SIG-M5 treated with dmso at 0.1 percent for 504 hours (cell line): ENCODE results near the gene TSPAN32.
"Not testable (repeated sequence)": the region's sequence is repeated elsewhere in the genome, so short reads cannot be mapped to it uniquely, and the experiment has no call there.

Source experiments
- DNase-seq: peaks from one replicate; lab custom pipeline; 2025; ENCODE audit not compliant: unreplicated experiment; lab: John Stamatoyannopoulos, UW

Gene TSPAN32

GRCh38 chr11:2362414-2362813 lies 60.6 kb downstream of the TSPAN32 start:
- DNase-seq: no peak

- no peak for DNase-seq
Measured at GRCh38 chr11:2363130-2363529, 61.3 kb downstream of the TSPAN32 start.

GRCh38 chr11:2363577-2364370 lies 62.0 kb downstream of the TSPAN32 start:
- no peak for DNase-seq

- DNase-seq: not testable (repeated sequence)
Measured at GRCh38 chr11:2364386-2364785, 62.6 kb downstream of the TSPAN32 start.

- DNase-seq: no peak
Measured at GRCh38 chr11:2365571-2366210, 63.9 kb downstream of the TSPAN32 start.

- DNase-seq: no peak
Measured at GRCh38 chr11:2366276-2366675, 64.5 kb downstream of the TSPAN32 start.

- DNase-seq: no peak
Measured at GRCh38 chr11:2366733-2367132, 64.9 kb downstream of the TSPAN32 start.

- no peak for DNase-seq
Measured at GRCh38 chr11:2367266-2368160, 65.7 kb downstream of the TSPAN32 start.
